HG03442 (cell line): ENCODE data around the gene RTBDN.
"Not testable (repeated sequence)": the region's sequence is repeated elsewhere in the genome, so short reads cannot be mapped to it uniquely, and the experiment has no call there.

Source experiments
- ATAC-seq: cut with Tn5 transposase; IDR thresholded peaks from one replicate; pipeline ENCODE4 v1.9.1; 2021; ENCODE audit warnings: mild to moderate bottlenecking, moderate library complexity; ENCODE audit not compliant: unreplicated experiment

Gene RTBDN

DNA sequence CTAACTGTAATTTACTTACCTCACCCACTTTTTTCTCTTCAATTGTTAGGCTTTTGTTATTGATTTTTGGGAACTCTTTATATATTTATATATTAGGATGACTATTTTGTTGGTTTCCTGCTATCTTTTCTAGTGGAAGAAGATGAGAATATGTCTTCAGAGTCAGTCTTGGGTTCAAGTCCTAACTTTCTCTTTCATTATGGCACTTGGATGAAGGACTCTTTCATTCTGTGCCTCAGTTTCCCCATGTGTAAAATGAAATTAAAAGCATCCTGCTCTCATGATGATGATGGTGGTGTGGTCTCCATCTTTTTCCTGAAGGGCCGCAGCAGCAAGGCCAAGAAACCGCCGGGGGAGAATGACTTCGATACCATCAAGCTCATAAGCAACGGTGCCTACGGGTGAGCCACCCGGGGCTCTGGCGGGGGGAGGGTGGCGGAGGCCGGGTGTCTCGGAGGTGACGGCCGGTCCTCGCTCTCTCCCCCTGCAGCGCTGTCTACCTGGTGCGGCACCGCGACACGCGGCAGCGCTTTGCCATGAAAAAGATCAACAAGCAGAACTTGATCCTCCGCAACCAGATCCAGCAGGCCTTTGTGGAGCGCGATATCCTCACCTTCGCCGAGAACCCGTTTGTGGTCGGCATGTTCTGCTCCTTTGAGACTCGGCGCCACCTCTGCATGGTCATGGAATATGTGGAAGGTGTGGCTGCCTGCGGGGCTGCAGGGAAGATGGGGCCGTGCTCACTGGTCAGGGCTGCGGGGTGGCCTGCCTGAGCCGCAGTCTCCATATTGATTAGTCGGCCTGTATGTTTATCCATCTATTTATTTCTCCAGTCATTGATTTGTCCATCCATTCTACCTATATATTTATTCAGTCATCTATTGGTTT lies 23.9 kb upstream of the RTBDN start:
- ATAC-seq: no peak

GRCh38 chr19:12856653-12857052 lies 22.3 kb upstream of the RTBDN start:
- no peak for ATAC-seq

GRCh38 chr19:12847159-12848139 lies 13.1 kb upstream of the RTBDN start:
- no peak for ATAC-seq

DNA sequence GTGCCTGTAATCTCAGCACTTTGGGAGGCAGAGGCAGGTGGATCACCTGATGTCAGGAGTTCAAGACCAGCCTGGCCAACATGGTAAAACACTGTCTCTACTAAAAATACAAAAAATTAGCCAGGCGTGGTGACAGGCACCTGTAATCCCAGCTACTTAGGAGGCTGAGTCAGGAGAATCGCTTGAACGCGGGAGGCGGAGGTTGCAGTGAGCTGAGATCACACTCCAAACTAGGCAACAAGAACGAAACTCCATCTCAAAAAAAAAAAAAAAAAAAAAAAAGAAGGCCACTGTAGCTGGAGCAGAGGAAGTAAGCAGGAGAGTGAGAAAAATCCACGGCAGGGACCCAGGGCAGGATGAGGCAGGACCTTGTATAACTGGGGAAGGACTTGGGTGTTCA lies 12.2 kb upstream of the RTBDN start:
- ATAC-seq: not testable (repeated sequence)

DNA sequence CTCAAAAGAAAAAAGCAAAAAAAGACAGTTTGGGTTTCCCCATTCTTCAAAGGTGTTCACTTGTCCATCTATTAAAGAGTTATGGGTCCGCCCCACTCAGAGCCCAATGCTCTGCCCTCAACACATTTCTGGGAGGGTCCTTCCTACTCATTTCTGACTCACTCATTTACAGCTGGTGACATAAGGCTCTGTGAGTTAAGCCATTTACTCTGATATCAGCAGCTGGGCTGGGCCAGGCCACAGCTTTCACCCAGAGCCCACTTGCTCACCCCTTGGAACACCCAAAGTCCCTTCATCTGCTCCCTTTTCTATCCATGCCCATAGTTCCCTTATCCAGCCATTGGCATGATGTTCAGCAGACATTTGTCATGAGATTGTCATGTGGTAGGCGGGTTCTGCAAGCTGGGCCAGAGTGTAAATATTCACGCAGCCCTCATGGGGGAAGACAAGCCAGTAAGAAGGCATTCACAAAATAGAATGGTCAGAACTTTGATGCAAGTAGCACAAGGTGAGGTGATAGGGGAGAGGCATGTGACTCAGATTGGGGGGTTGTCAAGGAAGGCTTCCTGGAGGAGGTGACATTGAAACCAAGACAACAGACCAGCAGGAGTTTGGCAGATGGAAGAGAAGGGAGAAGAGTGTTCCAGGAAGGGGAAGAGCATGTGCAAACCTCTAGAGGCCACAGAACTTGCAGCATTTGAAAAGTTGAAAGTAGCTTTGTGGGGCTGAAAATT lies 9.8 kb upstream of the RTBDN start:
- no peak for ATAC-seq

DNA sequence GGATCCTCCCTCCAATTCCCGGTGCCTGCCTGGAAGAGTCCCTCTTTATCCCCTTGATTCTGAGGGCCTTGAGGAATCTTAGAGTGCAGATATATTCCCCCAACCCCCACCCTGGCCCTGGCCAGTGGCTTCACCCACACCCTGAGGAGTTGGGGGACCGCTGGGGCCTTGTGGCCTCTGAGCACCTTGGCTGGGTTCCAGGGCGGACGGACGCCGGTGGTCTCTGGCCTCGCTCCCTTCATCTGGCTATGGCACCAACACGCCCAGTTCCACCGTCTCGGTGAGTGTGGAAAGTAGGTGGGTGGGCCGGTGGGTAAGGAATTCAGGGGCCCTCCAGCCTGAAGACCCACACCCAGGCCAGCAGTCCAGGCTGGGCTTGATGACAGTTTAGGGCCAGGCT lies 8.9 kb upstream of the RTBDN start:
- ATAC-seq: no peak

DNA sequence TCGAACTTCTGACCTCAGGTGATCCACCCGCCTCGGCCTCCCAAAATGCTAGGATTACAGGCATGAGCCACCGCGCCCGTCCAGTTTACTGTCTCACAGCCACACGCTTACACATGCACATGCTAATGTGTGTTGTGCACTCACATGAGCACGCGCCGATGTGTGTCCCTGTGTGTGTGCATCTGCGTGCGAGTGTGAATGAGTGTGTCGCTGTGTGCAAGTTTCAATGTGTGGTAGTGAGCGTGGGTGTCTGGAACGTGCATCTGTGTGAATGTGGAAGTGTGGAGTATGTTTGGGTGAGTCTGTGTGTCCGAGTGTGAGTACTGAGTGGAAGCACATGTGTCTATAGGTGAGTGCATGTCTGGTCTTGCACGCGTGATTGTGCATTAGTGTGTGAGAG lies 8.1 kb upstream of the RTBDN start:
- no peak for ATAC-seq

GRCh38 chr19:12841094-12841493 lies 6.7 kb upstream of the RTBDN start:
- no peak for ATAC-seq

- ATAC-seq: no peak
Measured at GRCh38 chr19:12840091-12841079, 6.0 kb upstream of the RTBDN start.

DNA sequence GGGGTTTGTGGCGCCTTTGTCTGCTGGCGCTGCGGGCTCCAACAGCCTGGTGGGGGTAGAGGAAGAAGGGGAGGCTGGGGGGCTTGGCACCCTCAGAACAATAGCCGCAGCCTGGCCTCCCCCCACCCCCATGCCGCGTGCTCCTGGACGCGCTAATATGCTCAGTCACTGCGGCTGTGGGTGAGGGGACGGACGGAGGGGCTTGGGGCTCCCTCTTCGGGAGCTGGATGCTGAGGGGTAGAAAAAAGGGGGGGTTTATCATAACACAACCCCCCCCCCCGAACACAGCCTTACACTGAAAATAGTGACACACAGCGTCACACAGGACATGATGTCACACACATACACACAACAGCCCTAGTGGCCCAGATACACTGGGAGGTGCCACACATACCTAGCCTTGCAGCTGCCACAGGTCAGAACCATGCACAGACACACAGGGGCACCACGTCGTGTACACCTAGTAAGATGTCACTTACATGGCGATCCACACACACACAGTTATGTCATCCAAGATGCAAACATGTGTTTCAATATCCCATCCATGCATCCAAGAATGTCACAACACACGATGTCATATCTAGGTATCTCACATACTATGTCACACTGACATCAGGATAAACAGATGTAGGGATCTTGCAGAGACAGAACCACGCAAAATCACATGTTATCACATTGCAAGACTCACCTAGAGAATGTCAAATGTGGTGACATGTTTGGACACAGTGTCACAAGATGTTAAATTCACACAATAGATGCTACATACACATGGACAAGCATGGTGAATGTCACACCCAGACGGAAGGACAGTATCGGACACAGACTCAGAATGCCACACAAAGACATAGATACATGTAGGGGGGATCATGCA lies 4.7 kb upstream of the RTBDN start:
- ATAC-seq: no peak

- ATAC-seq: no peak
Measured at GRCh38 chr19:12838182-12838885, 4.0 kb upstream of the RTBDN start, which contains the start of gene MAST1. Gene MAST1, plus strand, starts transcription at chr19:12838515. Its CDS starts 58 bp downstream, at chr19:12838573.

DNA sequence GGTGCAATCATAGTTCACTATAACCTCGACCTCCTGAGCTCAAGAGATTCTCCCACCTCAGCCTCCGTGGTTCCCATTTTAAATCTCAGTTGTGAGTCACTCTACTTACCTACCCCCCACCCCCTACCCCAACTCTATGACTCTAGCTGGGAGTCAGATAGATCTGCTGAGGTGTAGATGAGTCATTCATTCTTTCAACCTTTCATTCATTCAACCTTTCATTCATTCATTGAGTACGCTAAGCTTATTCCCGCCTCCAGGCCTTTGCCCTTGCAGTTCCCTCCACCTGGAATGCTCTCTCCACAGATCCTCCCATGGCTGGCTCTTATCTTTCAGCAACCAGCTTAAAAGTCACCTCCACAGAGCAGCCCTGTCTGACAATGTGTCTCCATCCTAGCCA lies 2.8 kb upstream of the RTBDN start:
- ATAC-seq: no peak

- no peak for ATAC-seq
Measured at GRCh38 chr19:12836529-12836863, 2.1 kb upstream of the RTBDN start.

DNA sequence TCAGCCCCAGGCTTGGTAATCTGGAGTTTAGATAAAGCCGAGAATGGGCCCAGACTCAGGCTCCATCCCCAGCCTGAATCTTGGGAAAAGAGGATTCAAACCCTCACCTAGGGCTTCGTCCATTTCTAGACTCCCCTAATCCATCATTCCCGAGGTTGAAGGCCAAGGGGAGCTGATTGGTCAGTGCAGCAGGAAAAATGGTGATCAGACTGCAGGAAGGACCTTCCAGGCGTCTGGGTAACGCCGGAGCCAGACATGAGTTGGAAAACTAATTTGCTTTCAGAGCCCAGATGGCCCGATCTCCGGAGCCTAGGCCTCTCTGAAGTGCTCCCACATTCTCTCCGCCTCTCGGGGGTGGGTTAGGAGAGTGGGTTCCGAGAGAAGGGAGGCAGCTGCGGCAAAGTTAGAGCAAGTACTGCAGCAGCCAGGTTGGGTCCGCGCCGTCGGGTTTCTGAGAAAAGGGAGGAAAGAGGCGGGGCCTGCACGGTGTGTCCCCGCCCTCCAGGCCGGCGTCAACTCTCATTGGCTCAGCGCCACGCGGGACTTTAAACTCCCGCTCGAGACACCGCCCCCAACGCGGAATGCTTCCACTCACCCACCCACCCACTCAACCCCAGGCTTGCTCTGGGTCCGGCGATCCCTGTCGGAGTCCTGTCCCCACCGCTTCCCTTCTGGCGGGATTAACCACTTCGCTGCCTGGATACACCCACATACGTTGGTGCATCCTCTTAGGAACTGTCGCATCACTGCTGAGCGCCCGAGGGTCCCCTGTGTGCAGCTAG lies 788 bp upstream of the RTBDN start:
- no peak for ATAC-seq

DNA sequence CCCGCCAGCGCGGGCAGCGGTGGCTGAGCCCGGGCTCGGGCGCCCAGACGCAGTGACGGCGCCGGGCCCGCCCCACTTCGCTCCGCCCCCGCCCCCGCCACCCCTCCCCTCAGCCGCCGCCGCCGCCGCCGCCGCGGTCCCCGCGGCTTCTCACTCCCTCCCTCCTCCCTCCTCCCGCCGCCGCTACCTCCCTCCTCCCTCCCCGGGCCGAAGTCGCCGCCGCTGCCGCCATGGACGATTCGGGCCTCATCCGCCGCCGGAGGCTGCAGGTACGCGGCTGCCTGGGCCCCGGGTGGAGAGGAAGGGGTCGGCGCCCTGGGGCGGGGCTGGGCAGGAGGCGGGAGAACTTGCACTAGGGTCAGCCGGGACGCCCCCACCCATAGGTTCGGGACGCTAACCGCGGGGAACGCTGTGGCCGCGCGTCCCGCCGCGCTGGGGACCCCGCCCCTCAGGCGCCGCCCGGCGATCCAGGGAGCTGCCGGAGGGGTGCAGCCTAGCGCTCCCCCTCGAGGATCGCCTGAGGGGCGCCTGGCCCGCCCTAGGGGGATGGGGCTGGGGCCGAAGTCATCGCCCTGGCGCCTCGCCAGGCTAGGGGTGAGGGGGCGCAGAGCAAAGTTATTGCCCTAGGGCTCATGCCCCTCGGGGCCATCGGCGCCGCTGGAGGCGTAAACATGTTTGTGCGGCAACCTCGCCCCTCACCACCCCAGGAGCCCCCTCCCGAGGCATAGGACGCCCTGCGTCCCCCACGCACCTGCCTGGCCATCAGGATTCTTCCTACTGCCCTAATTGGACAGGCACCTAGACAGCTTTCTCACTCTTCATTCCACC lies 427 bp downstream of the RTBDN start:
- ATAC-seq: no peak

DNA sequence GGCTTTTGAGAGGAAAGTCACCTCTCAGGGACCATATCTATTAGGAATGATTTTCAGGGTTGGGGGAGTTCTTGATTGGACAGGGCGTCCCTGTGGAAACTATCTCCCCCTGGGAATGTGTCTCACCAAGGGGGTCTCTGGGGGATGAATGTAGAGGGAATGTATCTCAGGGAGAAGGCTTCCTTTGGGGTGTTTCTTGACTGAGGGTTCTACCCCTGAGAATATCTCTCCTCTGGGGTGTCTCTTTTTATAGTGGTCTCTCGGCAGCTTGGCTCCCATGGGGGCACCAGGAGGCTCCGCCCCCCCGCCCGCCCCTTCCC lies 1.0 kb downstream of the RTBDN start:
- no peak for ATAC-seq

GRCh38 chr19:12828494-12828893 lies 5.9 kb downstream of the RTBDN start:
- ATAC-seq: no peak
